Esophagus squamous epithelium (tissue), 4 donors: Measurements from ENCODE around the gene SHMT2.

Experiments used
- CTCF ChIP-seq, 6 experiments: fragments of 450-650 bp in 4 of 6; fragments of 200-600 bp in 2 of 6; sonication (generic) in 2 of 6; IDR thresholded peaks; one replicate each; pipeline ENCODE4 v1.5.1; 2016 to 2019; ENCODE audit warnings: antibody characterized with exemption in 6 of 6, mild to moderate bottlenecking in 4 of 6, moderate library complexity in 4 of 6
- POLR2A ChIP-seq, 4 donors: fragments of 450-650 bp; IDR thresholded peaks; one replicate each; pipeline ENCODE4 v1.6.1; 2017; ENCODE audit warnings: antibody characterized with exemption in 4 of 4, mild to moderate bottlenecking in 4 of 4, moderate library complexity in 3 of 4

GRCh38 chr12:57261428-57261865 lies 31.9 kb downstream of the SHMT2 start:
- TF ChIP-seq CTCF (IDR thresholded peaks at IDR 0.05) (no peak), POLR2A (IDR thresholded peaks at IDR 0.05) (no peak)
